Esophagus (tissue), 2 donors: ENCODE measurements around the gene WDR18. TPM values are rescaled to one million over a fixed set of nuclear protein-coding genes. Genes with fewer than 3 reads are reported as not detected.

Experiments
- H3K27ac ChIP-seq, 2 donors: one replicate each; pipeline ENCODE4 v1.5.1; 2013; ENCODE audit warnings: low read depth in 2 of 2, mild to moderate bottlenecking in 2 of 2, inconsistent platforms in 1 of 2, low read length in 1 of 2, moderate library complexity in 1 of 2
- H3K27me3 ChIP-seq, 2 donors: one replicate each; pipeline ENCODE4 v1.6.1; 2013; ENCODE audit warnings: low read length in 2 of 2, control low read depth in 1 of 2, mild to moderate bottlenecking in 1 of 2; ENCODE audit not compliant: insufficient read depth in 2 of 2, control insufficient read depth in 1 of 2
- H3K36me3 ChIP-seq, 2 donors: one replicate each; pipeline ENCODE4 v1.6.1; 2013; ENCODE audit warnings: low read length in 1 of 2; ENCODE audit not compliant: control insufficient read depth in 2 of 2, insufficient read depth in 2 of 2
- H3K4me1 ChIP-seq, 2 donors: one replicate each; pipeline ENCODE4 v1.6.1; 2013; ENCODE audit warnings: low read length in 1 of 2; ENCODE audit not compliant: control insufficient read depth in 2 of 2, insufficient read depth in 2 of 2
- H3K4me3 ChIP-seq, 2 donors: one replicate each; pipeline ENCODE4 v1.5.1; 2013; ENCODE audit warnings: low read length in 2 of 2, mild to moderate bottlenecking in 2 of 2, low read depth in 1 of 2, moderate library complexity in 1 of 2
- H3K9me3 ChIP-seq, 2 donors: one replicate each; pipeline ENCODE4 v1.6.1; 2013; ENCODE audit warnings: mild to moderate bottlenecking in 2 of 2, low read depth in 1 of 2, low read length in 1 of 2, moderate library complexity in 1 of 2; ENCODE audit not compliant: control insufficient read depth in 2 of 2, insufficient read depth in 1 of 2
- WGBS, 2 donors: extraction: QIAGEN DNeasy Blood & Tissue Kit; methylation state at CpG; one replicate each; pipeline ENCODE4 v1.1.7; 2013; 5-methylcytosine and 5-hydroxymethylcytosine counted together
- polyA plus RNA-seq, 2 donors: library from polyadenylated mRNA; stranded (reverse); fragments of 200-250 nt; gene quantifications; one replicate each; pipeline ENCODE4 v1.2.3, GENCODE V29; 2013
- donor health status: healthy with polysubstance abuse.
- donor health status: Bipolar disorder and iron deficiency.

Gene WDR18
- polyA plus RNA-seq, 2 donors = 36.2 to 44.8 TPM

GRCh38 chr19:977058-977464, 7.1 kb upstream of the WDR18 start:
- Histone ChIP-seq H3K9me3 (no peaks in the 10 kb centered on the region), H3K4me1 (no peaks in the 10 kb centered on the region), H3K27me3 (no peaks in the 10 kb centered on the region), H3K36me3 (no peaks in the 10 kb centered on the region), H3K4me3 (no peak overlapping the region), H3K27ac (no peak overlapping the region)
- 78 to 79% methylated on average over 21 to 24 of the region's 24 CpGs for WGBS, 2 donors

GRCh38 chr19:979318-979741, 4.8 kb upstream of the WDR18 start:
- Histone ChIP-seq H3K9me3 (no peaks in the 10 kb centered on the region), H3K4me3 (no peak overlapping the region), H3K36me3 (no peaks in the 10 kb centered on the region), H3K27ac (no peak overlapping the region), H3K4me1 (peaks cover 0 to 2% of the 10 kb centered on the region in 2 donors), H3K27me3 (no peaks in the 10 kb centered on the region)
- WGBS, 2 donors = 45 to 58% methylated on average over 19 of the region's 19 CpGs

DNA sequence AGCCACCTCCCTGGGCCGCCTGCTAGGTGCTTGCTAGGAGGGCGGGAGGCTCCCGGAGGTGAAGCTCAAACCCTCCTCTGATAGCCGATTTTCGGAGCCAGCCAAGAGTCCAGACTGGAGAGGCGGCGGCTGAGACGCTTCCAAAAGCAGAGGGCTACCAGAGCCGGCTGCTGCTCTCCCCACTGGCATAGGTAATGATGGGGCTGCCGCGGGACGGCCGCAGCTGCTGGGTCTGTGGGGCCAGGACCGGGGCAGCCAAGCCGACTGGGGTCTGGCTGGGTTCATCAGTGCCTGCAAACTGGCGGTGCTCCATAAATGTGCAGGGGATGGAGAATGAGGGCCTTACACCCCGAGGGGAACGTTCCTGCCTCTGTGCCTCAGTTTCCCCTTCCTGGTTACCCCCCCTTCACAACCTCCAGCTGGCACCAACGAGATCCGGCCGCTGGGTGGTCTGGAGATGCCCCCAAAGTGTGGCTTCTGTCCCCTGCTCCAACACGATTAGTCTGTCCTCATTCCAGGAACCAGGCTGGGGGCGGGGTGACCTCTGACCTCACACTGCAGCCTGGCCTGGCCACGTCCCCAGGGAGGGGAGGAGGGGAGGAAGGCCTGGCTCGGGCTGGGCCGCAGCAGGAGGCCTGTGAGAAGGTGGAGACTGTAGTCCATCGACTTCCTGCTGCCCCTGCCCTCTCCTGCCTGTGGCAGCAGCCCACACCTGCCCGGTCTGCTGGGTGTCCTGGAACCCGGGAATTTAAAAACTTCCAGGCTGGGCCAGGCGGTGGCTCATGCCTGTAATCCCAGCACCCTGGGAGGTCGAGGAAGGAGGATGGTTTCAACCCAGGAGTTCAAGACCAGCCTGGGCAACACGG, 3.8 kb upstream of the WDR18 start:
- WGBS, 2 donors = 33 to 35% methylated on average over 32 of the region's 32 CpGs
- Histone ChIP-seq H3K27me3 (no peaks in the 10 kb centered on the region), H3K4me1 (peaks cover under 1 to 2% of the 10 kb centered on the region in 2 donors), H3K36me3 (no peaks in the 10 kb centered on the region), H3K4me3 (no peak overlapping the region), H3K9me3 (no peaks in the 10 kb centered on the region), H3K27ac (no peak overlapping the region)

DNA sequence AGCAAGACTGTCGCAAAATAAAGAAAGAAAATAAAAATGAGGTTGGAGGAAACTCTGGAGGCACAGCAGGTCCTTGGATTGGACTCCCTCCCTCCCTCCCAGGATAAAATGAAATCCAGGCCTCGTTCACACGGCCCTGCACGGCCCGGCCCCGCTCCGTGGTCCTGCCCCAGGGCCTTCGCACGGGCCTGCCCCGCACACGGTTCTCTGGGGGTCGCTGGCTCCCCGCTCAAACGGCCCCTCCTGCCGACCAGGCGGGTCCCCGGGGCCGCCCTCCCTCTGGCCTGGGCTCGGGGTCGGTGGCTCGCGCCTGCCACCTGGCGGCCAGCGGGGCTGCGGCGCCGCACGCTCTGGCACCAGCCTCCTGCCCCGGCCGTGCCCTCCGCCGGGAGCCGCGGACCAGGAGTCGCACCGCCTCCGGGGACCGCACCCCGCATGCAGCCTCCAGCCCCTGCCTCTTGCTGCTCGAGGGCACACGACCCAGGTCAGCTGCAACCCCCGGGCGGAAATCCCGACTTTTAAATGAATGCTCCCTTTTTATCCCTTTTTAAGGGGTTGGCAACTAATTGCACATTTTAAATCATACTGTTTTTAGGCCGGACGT, 1.5 kb upstream of the WDR18 start:
- Histone ChIP-seq H3K4me1 (peaks cover 2% of the 10 kb centered on the region in 2 donors), H3K36me3 (peaks cover 0 to 14% of the 10 kb centered on the region in 2 donors), H3K27me3 (no peaks in the 10 kb centered on the region), H3K27ac (no peak overlapping the region), H3K4me3 (peak overlapping the region in 1 of 2 donors; percentile 33), H3K9me3 (no peaks in the 10 kb centered on the region)
- WGBS, 2 donors = 1 to 2% methylated on average over 37 to 46 of the region's 46 CpGs

DNA sequence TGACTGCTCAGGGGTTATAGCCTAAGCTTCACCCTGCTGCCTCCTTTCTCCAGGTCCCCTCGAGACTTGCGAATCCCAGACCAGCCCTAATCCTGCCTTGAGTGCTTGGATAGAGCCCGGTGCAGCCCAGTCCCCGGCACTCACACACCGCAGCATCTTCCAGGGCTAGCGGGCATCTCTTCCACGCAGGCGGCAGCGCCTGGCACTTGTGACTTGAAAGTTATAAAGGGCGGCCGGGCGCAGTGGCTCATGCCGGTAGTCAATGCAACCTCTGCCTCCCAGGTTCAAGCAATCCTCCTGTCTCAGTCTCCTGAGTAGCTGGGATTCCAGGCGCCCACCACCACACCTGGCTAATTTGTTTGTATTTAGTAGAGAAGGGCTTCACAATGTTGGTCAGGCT, 1.9 kb downstream of the WDR18 start:
- Histone ChIP-seq H3K27me3 (no peaks in the 10 kb centered on the region), H3K27ac (no peak overlapping the region), H3K36me3 (peaks cover 2 to 38% of the 10 kb centered on the region in 2 donors), H3K4me3 (no peak overlapping the region), H3K9me3 (no peaks in the 10 kb centered on the region), H3K4me1 (peaks cover 2% of the 10 kb centered on the region in 2 donors)
- WGBS, 2 donors = 90% methylated on average over 14 of the region's 14 CpGs

DNA sequence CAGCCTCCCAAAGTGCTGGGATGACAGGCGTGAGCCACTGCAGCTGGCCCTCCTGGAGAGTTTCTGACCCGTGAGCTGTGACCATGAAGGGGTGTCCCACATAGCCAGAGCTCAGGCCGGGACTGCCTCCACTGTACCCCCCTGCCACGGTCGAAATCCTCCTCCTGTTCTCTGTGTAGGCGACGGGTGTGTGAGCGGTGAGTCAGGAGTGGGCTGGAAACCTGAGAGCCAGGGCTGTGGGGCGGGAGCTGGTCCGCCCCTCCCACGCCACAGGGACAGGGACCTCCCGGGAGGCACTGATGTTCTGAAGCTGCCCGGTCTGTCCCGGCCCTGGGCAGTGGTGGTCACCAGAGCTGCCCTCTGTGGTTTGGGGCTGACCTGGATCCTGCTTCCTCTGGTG, 3.9 kb downstream of the WDR18 start:
- 79 to 81% methylated on average over 14 of the region's 14 CpGs for whole genome bisulfite sequencing, 2 donors
- Histone ChIP-seq H3K36me3 (peaks cover 2 to 48% of the 10 kb centered on the region in 2 donors), H3K4me1 (peaks cover 0 to 2% of the 10 kb centered on the region in 2 donors), H3K9me3 (no peaks in the 10 kb centered on the region), H3K27me3 (no peaks in the 10 kb centered on the region), H3K4me3 (no peak overlapping the region), H3K27ac (no peak overlapping the region)

DNA sequence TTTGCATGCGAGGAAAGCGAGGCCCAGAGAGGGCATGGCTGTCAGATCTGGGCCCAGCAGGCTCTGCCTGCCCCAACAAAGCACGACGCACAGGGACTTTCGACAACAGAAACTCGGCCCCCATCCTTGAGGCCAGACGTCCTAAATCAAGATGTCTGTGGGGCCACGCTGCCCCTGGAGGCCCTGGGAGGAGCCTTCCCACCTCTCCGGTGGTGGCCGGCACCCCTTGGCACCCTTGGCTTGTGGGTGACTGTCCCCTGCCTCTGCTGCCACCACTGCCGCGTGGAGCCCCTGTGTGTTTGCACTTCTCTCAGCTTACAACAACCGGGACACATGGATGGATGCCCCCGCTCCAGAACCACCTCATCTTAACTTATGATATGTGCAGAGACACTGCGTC, 4.4 kb downstream of the WDR18 start:
- H3K27ac ChIP-seq = no peak overlapping the region
- H3K4me1 ChIP-seq = peaks cover 0 to 2% of the 10 kb centered on the region in 2 donors
- no peaks in the 10 kb centered on the region for H3K9me3 ChIP-seq
- H3K27me3 ChIP-seq = no peaks in the 10 kb centered on the region
- H3K4me3 ChIP-seq = no peak overlapping the region
- WGBS, 2 donors = 88% methylated on average over 15 of the region's 15 CpGs
- H3K36me3 ChIP-seq = peaks cover 2 to 48% of the 10 kb centered on the region in 2 donors

GRCh38 chr19:989381-990081, 5.4 kb downstream of the WDR18 start:
- H3K36me3 ChIP-seq = peaks cover 2 to 51% of the 10 kb centered on the region in 2 donors
- H3K27me3 ChIP-seq = no peaks in the 10 kb centered on the region
- WGBS, 2 donors = 89% methylated on average over 25 of the region's 25 CpGs
- H3K4me3 ChIP-seq = no peak overlapping the region
- peaks cover 0 to 2% of the 10 kb centered on the region in 2 donors for H3K4me1 ChIP-seq
- no peaks in the 10 kb centered on the region for H3K9me3 ChIP-seq
- H3K27ac ChIP-seq = no peak overlapping the region

GRCh38 chr19:990119-990571, 6.0 kb downstream of the WDR18 start:
- H3K4me1 ChIP-seq = peaks cover 0 to 2% of the 10 kb centered on the region in 2 donors
- no peaks in the 10 kb centered on the region for H3K27me3 ChIP-seq
- peaks cover 2 to 53% of the 10 kb centered on the region in 2 donors for H3K36me3 ChIP-seq
- H3K4me3 ChIP-seq = no peak overlapping the region
- no peak overlapping the region for H3K27ac ChIP-seq
- WGBS, 2 donors = 72 to 73% methylated on average over 24 to 27 of the region's 27 CpGs
- H3K9me3 ChIP-seq = no peaks in the 10 kb centered on the region
